ENCODE results near the gene FAM89A. TPM values are rescaled to one million over a fixed set of nuclear protein-coding genes. Genes with fewer than 3 reads are reported as not detected.

Gene FAM89A
- total RNA-seq, 2 experiments from 2014 or later: 5.6 to 9.7 TPM

- Histone ChIP-seq H3K9me2 (ENCODE audit: insufficient read depth, low read length) (no peaks in the 10 kb centered on the region), H3K4me3 (ENCODE audit: low read depth, low read length, poor library complexity, severe bottlenecking) (no peak overlapping the region), H3K4me1 (ENCODE audit: insufficient read depth, low read length, poor library complexity, severe bottlenecking) (no peaks in the 10 kb centered on the region), H3K36me3 (ENCODE audit: insufficient read depth, low read length) (no peaks in the 10 kb centered on the region), H2AFZ (ENCODE audit: low read length) (no peak overlapping the region), H3K9me3 (ENCODE audit: low read length) (no peaks in the 10 kb centered on the region), H3K79me2 (ENCODE audit: insufficient read depth, low read depth, low read length) (no peaks in the 10 kb centered on the region), H3K27ac (ENCODE audit: low read depth, low read length, poor library complexity, severe bottlenecking) (no peak overlapping the region), H3K4me2 (ENCODE audit: low read length) (no peak overlapping the region), H4K20me1 (ENCODE audit: insufficient read depth, low read length) (no peaks in the 10 kb centered on the region)
- intact Hi-C loops (cut with micrococcal nuclease; ENCODE audit: unreplicated experiment): no loop called here
- BruUV-seq (replicated peaks): no TSS peak
- ChIA-PET POLR2A (interaction anchor here (0.6 to 1.0 kb wide), 4 partner anchors 18 to 305 kb away, joined by 3 to 8 read pairs (median 3); no protein-coding TSS in a partner anchor), CTCF (ENCODE audit: unreplicated experiment) (no interaction called here)
- TF ChIP-seq EZH2phosphoT487 (IDR thresholded peaks at IDR 0.05; ENCODE audit: borderline replicate concordance, low read depth, low read length) (no peak), CTCF (conservative IDR thresholded peaks at IDR 0.05; ENCODE audit: low read length) (no peak)
- DNase-seq (ENCODE audit: low spot score): no peak
Measured at GRCh38 chr1:231058416-231059109, 18.5 kb upstream of the FAM89A start.

GRCh38 chr1:231057410-231057809 is 17.4 kb upstream of the FAM89A start:
- intact Hi-C loops (cut with micrococcal nuclease; ENCODE audit: unreplicated experiment): no loop called here
- Histone ChIP-seq H3K4me1 (ENCODE audit: insufficient read depth, low read length, poor library complexity, severe bottlenecking) (no peaks in the 10 kb centered on the region), H3K4me3 (ENCODE audit: low read depth, low read length, poor library complexity, severe bottlenecking) (no peak overlapping the region), H3K9me3 (ENCODE audit: low read length) (no peaks in the 10 kb centered on the region), H4K20me1 (ENCODE audit: insufficient read depth, low read length) (no peaks in the 10 kb centered on the region), H3K4me2 (ENCODE audit: low read length) (no peak overlapping the region), H3K27ac (ENCODE audit: low read depth, low read length, poor library complexity, severe bottlenecking) (no peak overlapping the region), H3K79me2 (ENCODE audit: insufficient read depth, low read depth, low read length) (no peaks in the 10 kb centered on the region), H3K36me3 (ENCODE audit: insufficient read depth, low read length) (no peaks in the 10 kb centered on the region), H2AFZ (ENCODE audit: low read length) (no peak overlapping the region), H3K9me2 (ENCODE audit: insufficient read depth, low read length) (no peaks in the 10 kb centered on the region)
- ChIA-PET POLR2A (interaction anchor here (1.0 kb wide), 1 partner anchor 27 kb away, joined by 3 read pairs; no protein-coding TSS in a partner anchor), CTCF (ENCODE audit: unreplicated experiment) (no interaction called here)
- BruUV-seq (replicated peaks): no TSS peak
- no peak for TF ChIP-seq EZH2phosphoT487 (IDR thresholded peaks at IDR 0.05; ENCODE audit: borderline replicate concordance, low read depth, low read length)
- no peak for TF ChIP-seq CTCF (conservative IDR thresholded peaks at IDR 0.05; ENCODE audit: low read length)
- DNase-seq (ENCODE audit: low spot score): no peak

GRCh38 chr1:231055271-231055670 is 15.2 kb upstream of the FAM89A start:
- no peaks in the 10 kb centered on the region for H3K79me2 ChIP-seq (ENCODE audit: insufficient read depth, low read depth, low read length)
- POLR2A ChIA-PET: no interaction called here
- intact Hi-C loops (cut with micrococcal nuclease; ENCODE audit: unreplicated experiment): no loop called here

More at GRCh38 chr1:231055271-231055670, 15.2 kb upstream of the FAM89A start:
- Histone ChIP-seq H3K4me2 (ENCODE audit: low read length) (no peak overlapping the region), H2AFZ (ENCODE audit: low read length) (no peak overlapping the region), H3K4me3 (ENCODE audit: low read depth, low read length, poor library complexity, severe bottlenecking) (no peak overlapping the region), H3K36me3 (ENCODE audit: insufficient read depth, low read length) (no peaks in the 10 kb centered on the region), H3K27ac (ENCODE audit: low read depth, low read length, poor library complexity, severe bottlenecking) (no peak overlapping the region), H3K9me2 (ENCODE audit: insufficient read depth, low read length) (no peaks in the 10 kb centered on the region), H3K9me3 (ENCODE audit: low read length) (no peaks in the 10 kb centered on the region), H4K20me1 (ENCODE audit: insufficient read depth, low read length) (no peaks in the 10 kb centered on the region), H3K4me1 (ENCODE audit: insufficient read depth, low read length, poor library complexity, severe bottlenecking) (no peaks in the 10 kb centered on the region)
- no peak for TF ChIP-seq CTCF (conservative IDR thresholded peaks at IDR 0.05; ENCODE audit: low read length)
- no peak for TF ChIP-seq EZH2phosphoT487 (IDR thresholded peaks at IDR 0.05; ENCODE audit: borderline replicate concordance, low read depth, low read length)
- CTCF ChIA-PET (ENCODE audit: unreplicated experiment): no interaction called here
- DNase-seq (ENCODE audit: low spot score): no peak
- no TSS peak for BruUV-seq (replicated peaks)
